IMR-90 (cell line): ENCODE measurements around the gene TJAP1. TPM values are rescaled to one million over a fixed set of nuclear protein-coding genes. Genes with fewer than 3 reads are reported as not detected.
A peak's percentile ranks its signal among the peaks of the same experiment; 100 is the strongest.

Experiments used
- ATAC-seq: fragments of 200-7000 bp; cut with Tn5 transposase; 2 replicates; pipeline ENCODE4 v1.9.1; 2020; ENCODE audit warnings: low read depth, mild to moderate bottlenecking, moderate library complexity
- BruUV-seq: library from RNA; stranded (reverse); fragments of 400-500 nt; replicated peaks from 2 replicates; lab custom pipeline; 2021; lab: Mats Ljungman, UMichigan
- CTCF ChIA-PET: fragments of 300-600 bp; formaldehyde crosslinking; extraction: SDS; loops from one replicate; lab custom pipeline; 2021; ENCODE audit warnings: antibody characterized with exemption; lab: Yijun Ruan, JAX
- POLR2A ChIA-PET: fragments of 300-600 bp; sonication (Branson Sonifier 250); formaldehyde crosslinking; loops from one replicate; lab custom pipeline; 2022; ENCODE audit warnings: antibody characterized with exemption; ENCODE audit not compliant: unreplicated experiment; lab: Charles Lee
- DNase-seq: peaks from one replicate; pipeline ENCODE4 v3.0.0; 2013
- H2AFZ ChIP-seq: replicated peaks from 2 replicates; pipeline ENCODE3; 2013; ENCODE audit warnings: low read length, mild to moderate bottlenecking; ENCODE audit not compliant: poor library complexity
- H2AK5ac ChIP-seq: 2 replicates; pipeline ENCODE4 v1.6.1; 2013; ENCODE audit warnings: low read depth, low read length, inconsistent platforms
- H2AK9ac ChIP-seq: replicated peaks from 2 replicates; pipeline ENCODE3; 2013; ENCODE audit warnings: mild to moderate bottlenecking, low read depth, low read length, moderate library complexity; ENCODE audit not compliant: poor library complexity
- H2BK120ac ChIP-seq: 2 replicates; pipeline ENCODE4 v1.6.1; 2013; ENCODE audit warnings: low read depth, low read length, inconsistent platforms
- H2BK15ac ChIP-seq: 3 replicates; pipeline ENCODE4 v1.6.1; 2013; ENCODE audit warnings: low read depth, low read length, inconsistent platforms
- H2BK20ac ChIP-seq: 2 replicates; pipeline ENCODE4 v1.6.1; 2013; ENCODE audit warnings: low read depth, mild to moderate bottlenecking, inconsistent platforms, low read length, moderate library complexity
- H2BK5ac ChIP-seq: 2 replicates; pipeline ENCODE4 v1.6.1; 2013; ENCODE audit warnings: mild to moderate bottlenecking, low read depth, low read length, inconsistent platforms; ENCODE audit not compliant: poor library complexity, severe bottlenecking
- H3K14ac ChIP-seq: replicated peaks from 2 replicates; pipeline ENCODE4 v1.6.1; 2013; ENCODE audit warnings: low read depth, low read length, inconsistent platforms
- H3K18ac ChIP-seq: 2 replicates; pipeline ENCODE4 v1.6.1; 2013; ENCODE audit warnings: low read depth, low read length, control low read depth
- H3K23ac ChIP-seq: 2 replicates; pipeline ENCODE4 v1.6.1; 2013; ENCODE audit warnings: low read depth, low read length, inconsistent platforms
- H3K27ac ChIP-seq: 2 replicates; pipeline ENCODE4 v1.5.1; 2013; ENCODE audit warnings: mild to moderate bottlenecking, control low read depth, low read length; ENCODE audit not compliant: insufficient read depth
- H3K27me3 ChIP-seq: 2 replicates; pipeline ENCODE4 v1.6.1; 2013; ENCODE audit warnings: low read length; ENCODE audit not compliant: control insufficient read depth, insufficient read depth
- H3K36me3 ChIP-seq: 2 replicates; pipeline ENCODE4 v1.6.1; 2013; ENCODE audit warnings: low read length, mixed read lengths; ENCODE audit not compliant: control insufficient read depth, insufficient read depth
- H3K4ac ChIP-seq: 2 replicates; pipeline ENCODE4 v1.6.1; 2013; ENCODE audit warnings: low read depth, low read length, inconsistent platforms
- H3K4me1 ChIP-seq: 2 replicates; pipeline ENCODE4 v1.6.1; 2013; ENCODE audit warnings: low read length, mixed read lengths; ENCODE audit not compliant: control insufficient read depth, insufficient read depth
- H3K4me2 ChIP-seq: 2 replicates; pipeline ENCODE4 v1.6.1; 2013; ENCODE audit warnings: low read depth, mild to moderate bottlenecking, control low read depth, low read length, moderate library complexity
- H3K4me3 ChIP-seq: 2 replicates; pipeline ENCODE4 v1.5.1; 2013; ENCODE audit warnings: low read depth, mild to moderate bottlenecking, control low read depth, low read length, moderate library complexity; ENCODE audit not compliant: insufficient read depth
- H3K56ac ChIP-seq: 2 replicates; pipeline ENCODE4 v1.6.1; 2013; ENCODE audit warnings: low read length, inconsistent platforms; ENCODE audit not compliant: insufficient read depth; ENCODE audit errors: extremely low read depth
- H3K79me1 ChIP-seq, 2 experiments: 2 replicates each; pipeline ENCODE4 v1.6.1; 2013; ENCODE audit warnings: low read length in 2 of 2, inconsistent platforms in 1 of 2, low read depth in 1 of 2
- H3K9ac ChIP-seq: 2 replicates; pipeline ENCODE4 v1.6.1; 2013; ENCODE audit warnings: low read depth, low read length, control low read depth
- H3K9me1 ChIP-seq: 2 replicates; pipeline ENCODE4 v1.6.1; 2013; ENCODE audit warnings: low read length, inconsistent platforms; ENCODE audit not compliant: insufficient read depth
- H3K9me3 ChIP-seq: 2 replicates; pipeline ENCODE4 v1.6.1; 2013; ENCODE audit warnings: low read length; ENCODE audit not compliant: control insufficient read depth, insufficient read depth
- H4K20me1 ChIP-seq: 2 replicates; pipeline ENCODE4 v1.6.1; 2013; ENCODE audit warnings: low read length, inconsistent platforms; ENCODE audit not compliant: insufficient read depth
- H4K5ac ChIP-seq: 2 replicates; pipeline ENCODE4 v1.6.1; 2013; ENCODE audit warnings: mild to moderate bottlenecking, low read depth, low read length, control low read depth
- H4K8ac ChIP-seq, 2 experiments: 2 replicates each; pipeline ENCODE4 v1.6.1; 2013; ENCODE audit warnings: low read depth in 2 of 2, low read length in 2 of 2, control low read depth in 1 of 2, inconsistent platforms in 1 of 2
- H4K91ac ChIP-seq: 2 replicates; pipeline ENCODE4 v1.6.1; 2013; ENCODE audit warnings: low read depth, low read length, inconsistent platforms; ENCODE audit not compliant: insufficient read depth
- MXI1 ChIP-seq: IDR thresholded peaks from 2 replicates; pipeline ENCODE4 v1.6.1; 2012; ENCODE audit warnings: low read depth, mild to moderate bottlenecking, low read length, moderate library complexity, borderline replicate concordance
- RAD21 ChIP-seq: IDR thresholded peaks from 2 replicates; pipeline ENCODE4 v1.6.1; 2012; ENCODE audit warnings: low read length, improper control_type of control experiment
- WGBS, 2 experiments: methylation state at CpG; one replicate each; pipeline versions ENCODE4 v1.1.5 to v1.1.7; 2013; ENCODE audit warnings: missing lambda C conversion rate in 2 of 2; ENCODE audit not compliant: insufficient read length in 1 of 2; ENCODE audit errors: extremely low coverage in 2 of 2; 5-methylcytosine and 5-hydroxymethylcytosine counted together
- dilution Hi-C: fragments of 300-500 bp; cut with HindIII; formaldehyde crosslinking; loops from one replicate; pipeline ENCODE4 v1.14.3; 2018; ENCODE audit warnings: low sequenced_read_pairs; ENCODE audit not compliant: unreplicated experiment
- in situ Hi-C: fragments of 300-500 bp; cut with MboI; formaldehyde crosslinking; loops from 3 replicates; pipeline ENCODE4 v1.14.3; 2019; ENCODE audit warnings: low sequenced_read_pairs, inconsistent platforms, mixed read lengths
- intact Hi-C: fragments of 100-400 bp; cut with micrococcal nuclease; formaldehyde crosslinking; loops from 2 replicates; pipeline ENCODE4 v1.10.0; 2022
- polyA plus RNA-seq, 3 experiments: library from polyadenylated mRNA; depleted of rRNA; stranded (reverse); fragments of >200 nt; gene quantifications; 2 replicates each; pipeline ENCODE4 v1.2.3, GENCODE V29; 2012; ENCODE audit warnings: low replicate concordance in 1 of 3
- total RNA-seq: library from RNA; depleted of rRNA; stranded (reverse); fragments of >200 nt; gene quantifications from 2 replicates; pipeline ENCODE4 v1.2.3, GENCODE V29; 2012

Gene TJAP1
- total and polyA plus RNA-seq, 2 of the 4 experiments (the other 2 are of a cell fraction), result 12.2 to 34.2 TPM

- Histone ChIP-seq H3K4ac (peak within 1 kb of the TSS; percentile 11; the same call in 1 of the 2 replicates), H3K4me3 (peak within 1 kb of the TSS; percentile 53), H3K79me1 (no peaks in the 10 kb centered on the region), H2BK5ac (no peak within 1 kb of the TSS), H2AFZ (peak within 1 kb of the TSS; percentile 94), H3K56ac (no peak within 1 kb of the TSS), H4K20me1 (no peaks in the 10 kb centered on the region; the same call in 1 of the 2 replicates), H3K27ac (no peak within 1 kb of the TSS; the same call in 1 of the 2 replicates), H3K23ac (peak within 1 kb of the TSS; percentile 75; the same call in 1 of the 2 replicates), H3K4me2 (peak within 1 kb of the TSS; percentile 91), H3K14ac (0 out of 2 replicates have a peak within 1 kb of the TSS, but pooled peaks have one; percentile 3), H3K9me1 (no peaks in the 10 kb centered on the region), H2AK9ac (peak within 1 kb of the TSS; percentile 92), H2BK120ac (no peak within 1 kb of the TSS), H3K9ac (peak within 1 kb of the TSS; percentile 64; the same call in 1 of the 2 replicates), H3K4me1 (peaks cover 2% of the 10 kb centered on the region; the same call in 1 of the 2 replicates), H3K18ac (no peak within 1 kb of the TSS), H4K91ac (no peak within 1 kb of the TSS), H3K9me3 (no peaks in the 10 kb centered on the region; the same call in 1 of the 2 replicates), H3K36me3 (peaks cover 12% of the 10 kb centered on the region), H4K5ac (no peak within 1 kb of the TSS), H2BK15ac (no peak within 1 kb of the TSS), H2AK5ac (0 out of 2 replicates have a peak within 1 kb of the TSS, but pooled peaks have one; percentile 52), H2BK20ac (no peak within 1 kb of the TSS), H3K27me3 (peaks cover 17% of the 10 kb centered on the region), H4K8ac (no peak within 1 kb of the TSS; a peak in 1 of 4 replicates)
- DNase-seq (no peak), ATAC-seq (peak; percentile 2; the same call in 1 of the 2 replicates)
- no TSS peak for BruUV-seq
- intact Hi-C loops (no loop called here), dilution Hi-C loops (no loop called here), in situ Hi-C loops (no loop called here)
- TF ChIP-seq RAD21 (no peak), MXI1 (peak; percentile 30; the same call in 1 of the 2 replicates)
- ChIA-PET POLR2A (no interaction called here), CTCF (interaction anchor here (1.0 kb wide), 1 partner anchor 40 kb away, joined by 3 read pairs; no protein-coding TSS in a partner anchor)
- WGBS, 2 experiments, result 6% methylated on average over 19 of the region's 55 CpGs; no CpG with 5 or more reads in 1 of the 2 experiments
These were observed 21.6 kb upstream of the TJAP1 start, which contains the start of gene DLK2 for GRCh38 chr6:43455531-43456428. TSS of gene DLK2 (minus strand) at chr6:43455548. CDS start at chr6:43454825, 723 bp downstream.
